Activated CD8-positive, alpha-beta T cell treated with anti-CD3 and anti-CD28 coated beads for 36 hours (primary cell): Measurements from ENCODE around the gene GRAMD4. TPM values are rescaled to one million over a fixed set of nuclear protein-coding genes. Genes with fewer than 3 reads are reported as not detected.

Experiments used
- ATAC-seq: fragments of 200-7000 bp; cut with Tn5 transposase; one replicate; pipeline ENCODE4 v1.10.0; 2021; ENCODE audit warnings: mild to moderate bottlenecking, moderate library complexity
- CTCF ChIA-PET: fragments of 350-600 bp; sonication (Branson Sonifier 250); formaldehyde crosslinking; loops from one replicate; lab custom pipeline; 2021; ENCODE audit warnings: antibody characterized with exemption; lab: Charles Lee
- POLR2A ChIA-PET: fragments of 350-600 bp; sonication (Branson Sonifier 250); formaldehyde crosslinking; loops from one replicate; lab custom pipeline; 2021; ENCODE audit warnings: antibody characterized with exemption; lab: Charles Lee
- DNase-seq: peaks from one replicate; pipeline ENCODE4 v3.0.0-alpha.2; 2020
- H3K27ac Mint-ChIP-seq: one replicate; pipeline ENCODE4 v1.8.0; 2021; ENCODE audit warnings: mild to moderate bottlenecking, mixed read lengths
- H3K27me3 Mint-ChIP-seq: one replicate; pipeline ENCODE4 v1.8.0; 2021; ENCODE audit warnings: mixed read lengths
- H3K36me3 Mint-ChIP-seq: one replicate; pipeline ENCODE4 v1.8.0; 2021; ENCODE audit warnings: low read depth, mixed read lengths
- H3K4me1 Mint-ChIP-seq: one replicate; pipeline ENCODE4 v1.8.0; 2021; ENCODE audit warnings: low read depth, mixed read lengths
- H3K4me3 Mint-ChIP-seq: one replicate; pipeline ENCODE4 v1.8.0; 2021; ENCODE audit warnings: mild to moderate bottlenecking, moderate library complexity, mixed read lengths
- H3K9me3 Mint-ChIP-seq: one replicate; pipeline ENCODE4 v1.8.0; 2021; ENCODE audit warnings: mixed read lengths
- CTCF ChIP-seq: fragments of 200-600 bp; IDR thresholded peaks from one replicate; pipeline ENCODE4 v1.8.0; 2022; ENCODE audit warnings: antibody characterized with exemption, mild to moderate bottlenecking
- intact Hi-C: fragments of 100-400 bp; cut with micrococcal nuclease; formaldehyde crosslinking; loops from one replicate; pipeline ENCODE4 v1.10.0; 2022
- total RNA-seq, 2 experiments: library from RNA; stranded (reverse); gene quantifications; one replicate each; pipeline ENCODE4 v1.2.3, GENCODE V29; 2021

GRAMD4 gene
- total RNA-seq, 2 experiments from 2014 or later, result 26.9 to 28.1 TPM

GRCh38 chr22:46697811-46698515 lies 77.8 kb downstream of the GRAMD4 start:
- ChIA-PET POLR2A (interaction anchor here (1.2 kb wide), 1 partner anchor 16 kb away, joined by 5 read pairs; no protein-coding TSS in a partner anchor), CTCF (no interaction called here)
- Mint-ChIP-seq H3K27ac (no peak overlapping the region), H3K27me3 (no peaks in the 10 kb centered on the region), H3K9me3 (no peaks in the 10 kb centered on the region), H3K4me1 (no peaks in the 10 kb centered on the region), H3K36me3 (peaks cover 23% of the 10 kb centered on the region), H3K4me3 (no peak overlapping the region)
- no peak for DNase-seq
- intact Hi-C loops, result no loop called here
- TF ChIP-seq CTCF, result no peak
- no peak for ATAC-seq

GRCh38 chr22:46699091-46699490 lies 78.9 kb downstream of the GRAMD4 start:
- CTCF ChIA-PET, result no interaction called here

GRCh38 chr22:46701262-46701661 lies 81.1 kb downstream of the GRAMD4 start:
- H3K27ac Mint-ChIP-seq, result no peak overlapping the region
- peaks cover 35% of the 10 kb centered on the region for H3K36me3 Mint-ChIP-seq
- no peak for DNase-seq
- H3K4me1 Mint-ChIP-seq, result peaks cover 2% of the 10 kb centered on the region
- ChIA-PET POLR2A (no interaction called here), CTCF (no interaction called here)
- no peaks in the 10 kb centered on the region for H3K27me3 Mint-ChIP-seq
- TF ChIP-seq CTCF, result no peak
- intact Hi-C loops, result no loop called here
- H3K4me3 Mint-ChIP-seq, result no peak overlapping the region
- no peaks in the 10 kb centered on the region for H3K9me3 Mint-ChIP-seq
- no peak for ATAC-seq

More at GRCh38 chr22:46699091-46699490, 78.9 kb downstream of the GRAMD4 start:
- intact Hi-C loops, result no loop called here
- H3K27me3 Mint-ChIP-seq, result no peaks in the 10 kb centered on the region
- no peak overlapping the region for H3K27ac Mint-ChIP-seq
- no peak for TF ChIP-seq CTCF
- H3K9me3 Mint-ChIP-seq, result no peaks in the 10 kb centered on the region
- DNase-seq (no peak), ATAC-seq (no peak)
- no peaks in the 10 kb centered on the region for H3K4me1 Mint-ChIP-seq
- H3K36me3 Mint-ChIP-seq, result peaks cover 27% of the 10 kb centered on the region
- POLR2A ChIA-PET, result no interaction called here
- H3K4me3 Mint-ChIP-seq, result no peak overlapping the region

GRCh38 chr22:46703171-46703995 lies 83.2 kb downstream of the GRAMD4 start:
- Mint-ChIP-seq H3K4me1 (peaks cover 2% of the 10 kb centered on the region), H3K4me3 (no peak overlapping the region), H3K27me3 (no peaks in the 10 kb centered on the region), H3K27ac (no peak overlapping the region), H3K9me3 (no peaks in the 10 kb centered on the region), H3K36me3 (peaks cover 50% of the 10 kb centered on the region)
- DNase-seq, result no peak
- ChIA-PET POLR2A (no interaction called here), CTCF (no interaction called here)
- ATAC-seq, result no peak
- intact Hi-C loops, result no loop called here
- TF ChIP-seq CTCF, result no peak

GRCh38 chr22:46703996-46704370 lies 83.8 kb downstream of the GRAMD4 start:
- ATAC-seq, result no peak
- ChIA-PET CTCF (no interaction called here), POLR2A (no interaction called here)
- Mint-ChIP-seq H3K36me3 (peaks cover 51% of the 10 kb centered on the region), H3K27me3 (no peaks in the 10 kb centered on the region), H3K27ac (no peak overlapping the region), H3K4me3 (no peak overlapping the region), H3K4me1 (peaks cover 2% of the 10 kb centered on the region), H3K9me3 (no peaks in the 10 kb centered on the region)
- intact Hi-C loops, result no loop called here
- no peak for TF ChIP-seq CTCF
- no peak for DNase-seq
